HAP-1 (cell line): Measurements from ENCODE around the gene STPG3.
A peak's percentile ranks its signal among the peaks of the same experiment; 100 is the strongest.

Experiments
- DNase-seq, 2 experiments: peaks; one replicate each; pipeline ENCODE4 v3.0.0-alpha.2; 2016 to 2020; ENCODE audit warnings: low spot score in 2 of 2
- H3K27me3 ChIP-seq: fragments of 250-450 bp; sonication (Bioruptor Pico); 2 replicates; pipeline ENCODE4 v1.5.1; 2020; ENCODE audit warnings: low read depth, mild to moderate bottlenecking, moderate library complexity
- H3K36me3 ChIP-seq: fragments of 250-450 bp; sonication (Bioruptor Pico); replicated peaks from 2 replicates; pipeline ENCODE4 v1.5.1; 2020; ENCODE audit warnings: mild to moderate bottlenecking
- H3K4me1 ChIP-seq: fragments of 250-450 bp; sonication (Bioruptor Pico); 2 replicates; pipeline ENCODE4 v1.5.1; 2020; ENCODE audit warnings: mild to moderate bottlenecking
- H3K4me3 ChIP-seq: fragments of 250-450 bp; sonication (Bioruptor Pico); 2 replicates; pipeline ENCODE4 v1.5.1; 2020; ENCODE audit warnings: mild to moderate bottlenecking, moderate library complexity
- H3K9me3 ChIP-seq: fragments of 250-450 bp; sonication (Bioruptor Pico); 2 replicates; pipeline ENCODE4 v1.5.1; 2020; ENCODE audit warnings: mild to moderate bottlenecking, moderate library complexity
- in situ Hi-C: fragments of 300-500 bp; cut with MboI; formaldehyde crosslinking; loops from 3 replicates; pipeline ENCODE4 v1.14.3; 2020; ENCODE audit warnings: low sequenced_read_pairs, inconsistent platforms, mixed read lengths

STPG3 gene

DNA sequence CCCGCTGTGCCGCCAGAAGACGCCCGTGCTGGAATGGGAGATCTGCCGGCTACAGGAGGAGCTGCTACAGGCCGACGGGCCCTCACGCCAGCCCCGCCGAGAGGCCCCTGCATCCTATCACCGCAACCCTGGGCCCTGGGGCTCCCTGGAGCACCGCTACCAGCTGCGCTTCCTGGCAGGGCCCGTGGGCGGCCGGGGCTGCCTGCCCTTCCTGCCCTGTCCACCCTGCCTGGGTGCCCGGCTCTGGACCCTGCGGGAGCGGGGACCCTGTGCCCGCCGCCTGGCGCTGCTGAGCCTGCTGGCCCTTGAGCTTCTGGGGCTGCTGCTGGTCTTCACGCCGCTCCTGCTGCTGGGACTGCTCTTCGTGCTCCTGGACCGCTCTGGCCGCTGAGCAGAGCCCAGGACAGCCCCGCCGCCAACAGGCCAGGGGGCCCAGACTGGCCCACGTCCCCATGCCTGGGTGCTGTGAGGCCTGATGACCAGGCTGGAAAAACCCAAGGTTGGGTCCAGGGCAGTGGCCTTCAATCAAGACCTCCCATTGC, 32.8 kb upstream of the STPG3 start:
- no peaks in the 10 kb centered on the region for H3K27me3 ChIP-seq
- H3K4me3 ChIP-seq = no peak overlapping the region
- no peak for DNase-seq
- H3K36me3 ChIP-seq = peaks cover 21% of the 10 kb centered on the region
- H3K9me3 ChIP-seq = no peaks in the 10 kb centered on the region
- peaks cover 6% of the 10 kb centered on the region for H3K4me1 ChIP-seq
- in situ Hi-C loops = no loop called here

DNA sequence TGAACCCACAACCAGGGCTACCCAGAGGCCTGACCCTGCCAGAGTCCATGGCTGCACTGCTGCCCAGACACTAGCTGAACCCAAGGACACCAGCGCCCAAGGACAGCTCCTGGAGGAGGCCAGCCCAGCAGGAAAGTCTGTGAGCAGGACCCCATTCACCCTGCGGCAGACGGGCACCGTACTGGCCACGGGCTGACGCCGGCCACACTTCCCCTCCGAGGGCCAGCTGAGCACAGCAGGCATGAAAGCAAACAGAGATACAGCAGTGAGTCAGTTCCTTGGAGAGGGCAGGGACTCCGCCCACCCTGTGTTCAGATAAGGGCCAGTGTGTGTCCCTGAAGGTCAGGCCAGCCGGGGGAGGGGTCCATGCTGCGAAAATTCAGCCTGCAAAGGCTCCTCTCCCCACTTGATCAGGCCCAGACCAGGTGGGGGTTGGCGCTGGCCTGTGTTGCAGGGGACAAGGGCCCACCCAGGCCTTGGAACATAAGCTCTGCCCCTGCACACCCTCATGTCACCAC, 32.3 kb upstream of the STPG3 start:
- Histone ChIP-seq H3K9me3 (no peaks in the 10 kb centered on the region), H3K36me3 (peaks cover 18% of the 10 kb centered on the region), H3K4me3 (no peak overlapping the region), H3K4me1 (peaks cover 7% of the 10 kb centered on the region), H3K27me3 (no peaks in the 10 kb centered on the region)
- DNase-seq = no peak
- in situ Hi-C loops = no loop called here

DNA sequence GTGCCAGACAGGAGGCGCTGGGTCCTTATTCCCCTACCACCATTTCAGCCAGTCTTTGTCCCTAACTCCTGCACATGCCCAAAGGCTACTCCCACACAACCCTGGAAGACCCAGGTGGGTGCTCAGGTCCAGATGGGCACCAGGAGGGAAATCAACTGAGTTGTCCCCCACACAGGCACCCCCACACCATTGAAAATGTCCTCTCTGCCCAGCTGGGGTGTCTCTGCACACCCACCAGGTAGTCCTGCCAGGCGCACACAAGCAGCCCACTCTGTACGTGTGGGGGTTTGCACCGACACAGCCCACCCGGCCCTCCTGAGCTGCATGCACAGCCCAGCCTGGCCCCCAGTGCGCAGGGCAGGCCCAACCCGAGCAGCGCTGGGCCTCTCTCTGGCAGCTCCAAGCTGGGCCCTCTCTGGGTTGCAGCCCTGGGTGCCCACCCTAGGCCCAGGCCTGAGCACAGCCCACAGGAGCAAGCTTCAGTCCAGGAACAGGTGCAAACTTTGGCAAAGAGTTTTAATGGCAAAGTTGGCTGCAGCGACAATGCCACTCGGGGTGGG, 31.2 kb upstream of the STPG3 start:
- Histone ChIP-seq H3K9me3 (no peaks in the 10 kb centered on the region), H3K4me3 (no peak overlapping the region), H3K4me1 (peaks cover 11% of the 10 kb centered on the region), H3K36me3 (peaks cover 11% of the 10 kb centered on the region), H3K27me3 (no peaks in the 10 kb centered on the region)
- no peak for DNase-seq
- in situ Hi-C loops = no loop called here

DNA sequence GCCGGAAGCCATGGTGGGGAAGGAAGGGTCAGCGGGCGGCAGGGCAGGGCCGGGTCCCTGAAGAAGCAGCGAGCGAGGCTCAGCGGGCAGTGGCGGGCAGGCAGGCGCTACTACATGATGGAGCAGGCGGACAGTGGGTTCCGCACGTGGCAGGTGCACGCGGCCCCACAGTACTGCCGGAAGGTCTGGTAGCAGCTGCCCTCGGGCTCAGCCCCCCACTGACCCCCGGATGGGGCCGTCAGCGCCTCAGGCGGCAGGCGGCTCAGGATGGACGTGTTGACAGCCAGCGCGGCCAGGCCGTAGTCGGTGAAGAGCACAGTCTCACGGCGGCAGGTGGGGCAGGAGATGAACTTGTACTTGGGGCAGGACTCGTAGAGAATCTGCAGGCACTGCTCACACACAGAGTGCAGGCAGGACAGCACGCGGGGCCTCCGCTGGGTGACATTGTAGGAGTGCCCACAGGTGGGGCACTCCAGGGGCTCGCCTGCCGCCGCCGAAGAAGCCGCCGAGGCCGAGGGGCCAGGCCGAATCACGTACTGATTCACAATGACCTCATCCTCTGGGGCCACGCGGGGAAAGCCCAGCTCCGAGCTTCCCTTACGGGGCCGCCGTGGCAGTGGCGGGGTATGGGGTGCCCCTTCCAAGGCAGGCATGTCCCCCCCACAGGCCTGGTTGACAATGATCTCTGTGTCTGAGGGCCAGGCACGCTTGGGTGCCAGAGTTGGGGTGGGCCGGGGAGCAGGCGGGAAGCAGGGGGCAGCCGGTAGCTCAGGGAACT, 30.6 kb upstream of the STPG3 start:
- no peaks in the 10 kb centered on the region for H3K27me3 ChIP-seq
- no peak overlapping the region for H3K4me3 ChIP-seq
- no peak for DNase-seq
- no peaks in the 10 kb centered on the region for H3K9me3 ChIP-seq
- H3K4me1 ChIP-seq = peaks cover 11% of the 10 kb centered on the region
- in situ Hi-C loops = no loop called here
- peaks cover 6% of the 10 kb centered on the region for H3K36me3 ChIP-seq

GRCh38 chr9:137221095-137221505, 30.0 kb upstream of the STPG3 start:
- Histone ChIP-seq H3K9me3 (no peaks in the 10 kb centered on the region), H3K4me3 (peak overlapping the region; percentile 41; the same call in 1 of the 2 replicates), H3K27me3 (no peaks in the 10 kb centered on the region), H3K36me3 (no peaks in the 10 kb centered on the region; the same call in none of the 2 replicates), H3K4me1 (peaks cover 11% of the 10 kb centered on the region)
- DNase-seq = no peak
- in situ Hi-C loops = no loop called here

DNA sequence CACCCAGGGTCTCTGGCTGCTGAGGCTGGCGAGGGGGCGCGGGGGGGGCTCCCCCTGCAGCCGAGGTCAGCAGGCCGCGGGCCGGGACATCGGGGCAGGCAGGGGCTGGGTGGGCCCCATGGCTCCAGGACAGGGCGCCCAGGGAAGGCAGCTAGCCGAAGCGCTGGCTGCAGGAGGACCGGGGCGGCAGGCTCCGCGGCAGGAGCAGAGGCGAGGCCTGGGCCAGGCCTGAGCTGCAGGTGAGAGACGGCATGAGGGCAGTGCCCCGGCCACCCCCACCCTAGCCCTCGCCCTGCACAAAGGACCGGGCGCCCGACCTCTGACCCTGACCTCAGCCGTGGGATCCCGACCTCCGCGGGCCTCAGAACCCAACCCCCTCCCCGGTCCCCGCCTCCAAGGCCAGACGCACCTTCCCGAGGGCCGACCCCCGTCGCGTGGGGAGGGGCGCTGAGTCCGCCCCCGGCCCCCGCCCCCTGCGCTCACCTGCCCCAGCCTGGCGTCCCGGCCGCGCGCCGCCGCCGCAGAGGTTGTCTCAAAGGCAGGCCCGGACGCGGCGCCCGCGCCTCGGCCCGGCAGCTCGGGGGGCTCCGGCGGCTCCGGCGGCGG, 29.5 kb upstream of the STPG3 start:
- Histone ChIP-seq H3K27me3 (no peaks in the 10 kb centered on the region), H3K4me1 (peaks cover 11% of the 10 kb centered on the region), H3K4me3 (peak overlapping the region; percentile 41), H3K36me3 (no peaks in the 10 kb centered on the region; the same call in none of the 2 replicates), H3K9me3 (no peaks in the 10 kb centered on the region)
- DNase-seq = peak in 1 of 2 experiments; percentile 62
- in situ Hi-C loops = no loop called here

GRCh38 chr9:137222190-137223077, 28.7 kb upstream of the STPG3 start, which contains the start of gene RNF208:
Gene RNF208, minus strand, starts transcription at chr9:137222240. Its CDS starts 1,028 bp downstream, at chr9:137221212.
- in situ Hi-C loops = no loop called here
- Histone ChIP-seq H3K9me3 (no peaks in the 10 kb centered on the region), H3K4me3 (peak within 1 kb of the TSS; percentile 84), H3K4me1 (peaks cover 11% of the 10 kb centered on the region), H3K36me3 (no peaks in the 10 kb centered on the region; the same call in none of the 2 replicates), H3K27me3 (no peaks in the 10 kb centered on the region)
- peak in 1 of 2 experiments; percentile 64 for DNase-seq

GRCh38 chr9:137223078-137223970, 27.8 kb upstream of the STPG3 start:
- peaks cover 11% of the 10 kb centered on the region for H3K4me1 ChIP-seq
- no peaks in the 10 kb centered on the region; the same call in 1 of the 2 replicates for H3K36me3 ChIP-seq
- peak; percentile 97 to 98 for DNase-seq
- no peaks in the 10 kb centered on the region for H3K27me3 ChIP-seq
- H3K9me3 ChIP-seq = no peaks in the 10 kb centered on the region
- H3K4me3 ChIP-seq = peak overlapping the region; percentile 84
- in situ Hi-C loops = no loop called here

DNA sequence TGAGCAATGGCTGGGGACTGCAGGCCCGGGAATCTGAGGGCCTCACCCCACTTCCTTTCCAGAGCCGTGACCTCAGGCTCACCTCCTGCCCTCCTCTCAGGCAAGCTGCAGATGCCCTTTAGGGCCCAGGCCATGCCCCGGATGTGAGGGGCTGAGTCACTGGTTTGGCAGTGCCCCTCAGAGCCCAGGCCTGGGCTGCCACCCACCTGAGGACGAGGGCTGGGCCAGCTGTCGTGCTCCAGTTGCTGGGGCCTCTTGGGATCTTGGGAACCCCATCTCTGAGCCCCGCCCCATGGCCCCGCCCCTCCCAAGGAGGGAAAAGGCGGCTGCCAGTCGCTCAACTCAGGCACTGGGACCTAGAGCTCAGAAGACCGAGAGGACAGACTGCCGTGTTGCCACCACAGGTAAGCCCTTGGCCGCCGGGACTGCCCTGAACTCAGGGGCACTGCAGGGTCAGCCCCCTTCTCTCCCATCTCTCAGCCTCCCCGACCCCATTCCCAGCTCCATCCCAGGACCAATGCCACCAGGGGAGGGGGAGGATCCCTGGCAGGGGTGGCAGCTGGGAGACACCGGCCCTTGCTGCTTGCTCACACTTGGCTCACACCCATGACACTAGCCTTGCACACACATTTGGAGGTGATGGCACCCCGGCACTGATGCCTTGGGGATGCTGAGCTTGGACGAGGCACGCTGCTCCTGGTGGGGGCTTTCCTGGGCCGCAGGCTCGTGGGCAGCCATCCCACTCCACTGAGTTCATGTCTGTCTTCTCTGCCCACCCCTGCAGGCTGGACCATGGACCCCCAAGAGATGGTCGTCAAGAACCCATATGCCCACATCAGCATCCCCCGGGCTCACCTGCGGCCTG, 26.0 kb upstream of the STPG3 start, which contains the start of gene CYSRT1:
TSS of gene CYSRT1 (plus strand) at position 345 of the 865 bp plus-strand sequence. CDS start at position 793, 448 bp downstream.
- H3K4me3 ChIP-seq = peak within 1 kb of the TSS; percentile 84
- H3K27me3 ChIP-seq = no peaks in the 10 kb centered on the region
- in situ Hi-C loops = loop anchor here (5.0 to 25.0 kb wide), 2 partner anchors 103 to 438 kb away; partner anchors contain the start of genes CCDC183 and TMEM141
- H3K36me3 ChIP-seq = no peaks in the 10 kb centered on the region
- H3K9me3 ChIP-seq = no peaks in the 10 kb centered on the region
- H3K4me1 ChIP-seq = peaks cover 11% of the 10 kb centered on the region
- DNase-seq = no peak

DNA sequence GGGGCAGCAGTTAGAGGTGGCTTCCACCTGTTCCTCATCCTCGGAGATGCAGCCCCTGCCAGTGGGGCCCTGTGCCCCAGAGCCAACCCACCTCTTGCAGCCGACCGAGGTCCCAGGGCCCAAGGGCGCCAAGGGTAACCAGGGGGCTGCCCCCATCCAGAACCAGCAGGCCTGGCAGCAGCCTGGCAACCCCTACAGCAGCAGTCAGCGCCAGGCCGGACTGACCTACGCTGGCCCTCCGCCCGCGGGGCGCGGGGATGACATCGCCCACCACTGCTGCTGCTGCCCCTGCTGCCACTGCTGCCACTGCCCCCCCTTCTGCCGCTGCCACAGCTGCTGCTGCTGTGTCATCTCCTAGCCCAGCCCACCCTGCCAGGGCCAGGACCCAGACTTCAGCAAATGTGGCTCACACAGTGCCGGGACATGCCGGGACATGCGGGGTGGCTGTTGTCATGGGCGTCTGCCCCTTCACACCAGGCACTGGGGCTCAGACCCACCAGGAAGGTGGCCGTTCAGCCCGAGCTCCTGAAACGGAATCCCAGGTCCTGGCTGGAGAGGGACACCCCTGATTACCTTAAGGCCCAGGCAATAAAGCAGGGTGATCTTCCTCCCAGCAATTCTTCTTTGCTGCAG, 25.3 kb upstream of the STPG3 start:
- in situ Hi-C loops = loop anchor here (5.0 to 25.0 kb wide), 2 partner anchors 104 to 439 kb away; partner anchors contain the start of genes CCDC183 and TMEM141

More for the DNA sequence above, 25.3 kb upstream of the STPG3 start:
- no peak for DNase-seq
- Histone ChIP-seq H3K4me3 (no peak overlapping the region), H3K27me3 (no peaks in the 10 kb centered on the region), H3K4me1 (peaks cover 11% of the 10 kb centered on the region), H3K36me3 (no peaks in the 10 kb centered on the region), H3K9me3 (no peaks in the 10 kb centered on the region)
